MM.1S (cell line): ENCODE results near the gene PRSS16.

Experiments used
- DNase-seq: peaks from one replicate; pipeline ENCODE4 v3.0.0-alpha.2; 2015
- H2AFZ ChIP-seq: fragments of 300-600 bp; sonication (generic); 2 replicates; pipeline ENCODE4 v1.6.0; 2016; ENCODE audit warnings: antibody characterized with exemption, low read length
- H3F3A ChIP-seq: fragments of 300-600 bp; sonication (generic); 2 replicates; pipeline ENCODE4 v1.6.1; 2016; ENCODE audit warnings: mild to moderate bottlenecking, antibody characterized with exemption, low read length, moderate library complexity, mixed read lengths; ENCODE audit not compliant: insufficient read depth
- H3K27ac ChIP-seq: fragments of 300-600 bp; sonication (generic); 2 replicates; pipeline ENCODE4 v1.5.1; 2016; ENCODE audit warnings: mild to moderate bottlenecking, low read length
- H3K27me3 ChIP-seq: fragments of 300-600 bp; sonication (generic); replicated peaks from 2 replicates; pipeline ENCODE4 v1.6.0; 2016; ENCODE audit warnings: low read length; ENCODE audit not compliant: insufficient read depth
- H3K36me3 ChIP-seq: fragments of 300-600 bp; sonication (generic); replicated peaks from 2 replicates; pipeline ENCODE4 v1.6.1; 2016; ENCODE audit warnings: mild to moderate bottlenecking, low read length, mixed read lengths; ENCODE audit not compliant: insufficient read depth
- H3K4me1 ChIP-seq: fragments of 300-600 bp; sonication (generic); 2 replicates; pipeline ENCODE4 v1.6.1; 2016; ENCODE audit warnings: low read length, mixed read lengths
- H3K4me2 ChIP-seq: fragments of 300-600 bp; sonication (generic); 2 replicates; pipeline ENCODE4 v1.6.0; 2016; ENCODE audit warnings: low read depth, low read length
- H3K4me3 ChIP-seq: fragments of 300-600 bp; sonication (generic); 2 replicates; pipeline ENCODE4 v1.5.1; 2016; ENCODE audit warnings: low read length, mixed read lengths
- H3K79me2 ChIP-seq: fragments of 300-600 bp; sonication (generic); 2 replicates; pipeline ENCODE4 v1.6.1; 2016; ENCODE audit warnings: mixed run types, low read length, mixed read lengths
- H3K9ac ChIP-seq: fragments of 300-600 bp; sonication (generic); 2 replicates; pipeline ENCODE4 v1.6.1; 2016; ENCODE audit warnings: low read length, mixed read lengths
- H3K9me2 ChIP-seq: fragments of 300-600 bp; sonication (generic); replicated peaks from 2 replicates; pipeline ENCODE4 v1.6.1; 2016; ENCODE audit warnings: mild to moderate bottlenecking, low read length, mixed read lengths; ENCODE audit not compliant: insufficient read depth
- H3K9me3 ChIP-seq: fragments of 300-600 bp; sonication (generic); replicated peaks from 2 replicates; pipeline ENCODE4 v1.6.1; 2016; ENCODE audit warnings: mild to moderate bottlenecking, low read length, mixed read lengths; ENCODE audit not compliant: insufficient read depth
- H4K20me1 ChIP-seq: fragments of 300-600 bp; sonication (generic); 2 replicates; pipeline ENCODE4 v1.6.1; 2016; ENCODE audit warnings: mild to moderate bottlenecking, low read length, moderate library complexity, mixed read lengths; ENCODE audit not compliant: insufficient read depth
- EZH2 ChIP-seq: fragments of 300-600 bp; sonication (generic); optimal IDR thresholded peaks from 2 replicates; pipeline ENCODE3; 2017; ENCODE audit warnings: low read depth, mild to moderate bottlenecking, antibody characterized with exemption, low read length, mixed read lengths
- EZH2phosphoT487 ChIP-seq: fragments of 300-600 bp; sonication (generic); IDR thresholded peaks from 2 replicates; pipeline ENCODE4 v1.6.1; 2018; ENCODE audit warnings: antibody characterized with exemption, low read length
- TF ChIP-seq, protein P1 (sequence below): fragments of 300-600 bp; sonication (generic); IDR thresholded peaks from 2 replicates; pipeline ENCODE4 v1.5.1; 2016; ENCODE audit warnings: antibody characterized with exemption, low read length, mixed read lengths

The PRSS16 gene

DNA sequence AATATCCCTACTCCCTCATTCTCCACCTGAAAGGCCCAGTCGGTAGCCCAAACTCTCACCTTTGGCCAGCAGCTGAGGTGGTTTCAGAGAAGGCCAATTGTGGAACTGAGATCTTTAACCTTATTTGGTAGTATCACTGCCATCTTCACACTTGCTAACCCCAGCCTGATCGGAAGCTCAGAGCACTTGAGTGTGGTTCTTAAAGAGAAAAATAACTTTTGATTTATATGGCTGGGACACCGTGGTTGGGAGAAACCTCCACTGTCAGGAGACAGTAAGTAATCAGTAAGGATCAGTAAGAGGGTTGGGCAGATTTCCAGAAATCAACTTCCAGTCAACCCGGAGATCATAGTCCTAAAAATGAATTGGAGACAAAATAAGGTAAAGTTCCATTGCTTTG is 22.8 kb upstream of the PRSS16 start:
- TF ChIP-seq EZH2, result no peak
- TF ChIP-seq EZH2phosphoT487, result no peak
- Histone ChIP-seq H3F3A (no peaks in the 10 kb centered on the region), H3K9me3 (no peaks in the 10 kb centered on the region), H3K36me3 (no peaks in the 10 kb centered on the region), H3K9me2 (no peaks in the 10 kb centered on the region), H3K27ac (no peak overlapping the region), H3K27me3 (no peaks in the 10 kb centered on the region), H3K4me1 (no peaks in the 10 kb centered on the region), H3K4me3 (no peak overlapping the region), H2AFZ (0 out of 2 replicates have a peak overlapping the region, but pooled peaks have one; percentile 37), H3K9ac (no peak overlapping the region), H3K79me2 (no peaks in the 10 kb centered on the region), H4K20me1 (no peaks in the 10 kb centered on the region), H3K4me2 (no peak overlapping the region)
- no peak for DNase-seq

DNA sequence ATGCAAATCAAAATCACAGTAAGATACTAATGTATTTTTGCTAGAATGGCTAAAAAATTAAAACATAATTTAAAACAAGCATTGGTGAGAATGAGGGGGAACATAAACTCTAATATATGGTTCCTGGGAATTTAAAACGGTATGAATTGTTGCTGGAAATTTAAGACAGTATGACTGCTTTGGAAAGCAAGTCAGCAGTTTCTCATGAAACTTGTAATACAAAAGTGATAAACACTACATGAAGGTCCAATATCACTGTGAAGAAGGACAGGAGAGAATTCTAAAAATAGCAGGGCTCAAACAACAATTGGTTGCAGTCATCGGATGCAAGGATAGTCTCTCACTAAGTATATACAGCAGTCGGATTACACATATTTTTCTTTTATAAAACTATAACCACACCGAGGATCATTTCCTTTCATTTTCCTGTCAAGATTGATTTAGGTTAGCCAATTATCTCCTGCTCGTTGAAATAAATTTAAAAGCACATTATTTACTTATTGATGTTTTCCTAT is 18.5 kb upstream of the PRSS16 start:
- no peaks in the 10 kb centered on the region for H3K9me2 ChIP-seq
- H3K4me3 ChIP-seq, result no peak overlapping the region
- H3K27me3 ChIP-seq, result 0 out of 2 replicates have a peak, but pooled peaks cover 4% of the 10 kb centered on the region
- no peaks in the 10 kb centered on the region for H3K4me1 ChIP-seq
- no peaks in the 10 kb centered on the region for H3K79me2 ChIP-seq
- DNase-seq, result no peak
- H3K4me2 ChIP-seq, result no peak overlapping the region
- H3K27ac ChIP-seq, result no peak overlapping the region
- no peak overlapping the region for H3K9ac ChIP-seq
- TF ChIP-seq EZH2, result no peak
- TF ChIP-seq, protein P1, sequence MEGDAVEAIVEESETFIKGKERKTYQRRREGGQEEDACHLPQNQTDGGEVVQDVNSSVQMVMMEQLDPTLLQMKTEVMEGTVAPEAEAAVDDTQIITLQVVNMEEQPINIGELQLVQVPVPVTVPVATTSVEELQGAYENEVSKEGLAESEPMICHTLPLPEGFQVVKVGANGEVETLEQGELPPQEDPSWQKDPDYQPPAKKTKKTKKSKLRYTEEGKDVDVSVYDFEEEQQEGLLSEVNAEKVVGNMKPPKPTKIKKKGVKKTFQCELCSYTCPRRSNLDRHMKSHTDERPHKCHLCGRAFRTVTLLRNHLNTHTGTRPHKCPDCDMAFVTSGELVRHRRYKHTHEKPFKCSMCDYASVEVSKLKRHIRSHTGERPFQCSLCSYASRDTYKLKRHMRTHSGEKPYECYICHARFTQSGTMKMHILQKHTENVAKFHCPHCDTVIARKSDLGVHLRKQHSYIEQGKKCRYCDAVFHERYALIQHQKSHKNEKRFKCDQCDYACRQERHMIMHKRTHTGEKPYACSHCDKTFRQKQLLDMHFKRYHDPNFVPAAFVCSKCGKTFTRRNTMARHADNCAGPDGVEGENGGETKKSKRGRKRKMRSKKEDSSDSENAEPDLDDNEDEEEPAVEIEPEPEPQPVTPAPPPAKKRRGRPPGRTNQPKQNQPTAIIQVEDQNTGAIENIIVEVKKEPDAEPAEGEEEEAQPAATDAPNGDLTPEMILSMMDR, result no peak
- no peak for TF ChIP-seq EZH2phosphoT487
- no peak overlapping the region for H2AFZ ChIP-seq
- no peaks in the 10 kb centered on the region for H3K9me3 ChIP-seq
- no peaks in the 10 kb centered on the region for H3F3A ChIP-seq
- no peaks in the 10 kb centered on the region for H4K20me1 ChIP-seq
- no peaks in the 10 kb centered on the region for H3K36me3 ChIP-seq

DNA sequence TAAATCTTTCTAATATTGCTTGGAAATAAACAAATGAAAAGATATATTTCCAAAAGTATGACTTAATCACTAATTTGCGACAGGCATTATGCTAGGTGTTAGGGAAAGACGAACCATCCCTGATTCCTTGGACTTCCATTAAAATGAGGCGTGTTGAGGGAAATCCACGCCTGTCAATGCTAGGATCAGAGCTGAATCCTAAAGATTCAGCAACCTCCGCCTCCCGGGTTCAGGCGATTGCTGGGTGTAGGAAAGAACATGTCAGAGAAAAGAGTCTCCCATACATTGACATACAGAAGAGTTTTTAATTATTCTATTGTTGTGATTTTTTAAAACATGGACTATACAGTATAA is 16.8 kb upstream of the PRSS16 start:
- no peaks in the 10 kb centered on the region for H3K4me1 ChIP-seq
- no peak overlapping the region for H3K27ac ChIP-seq
- no peaks in the 10 kb centered on the region for H3K9me2 ChIP-seq
- TF ChIP-seq EZH2 (no peak), EZH2phosphoT487 (no peak)
- TF ChIP-seq, protein P1, result no peak
- no peak overlapping the region for H3K9ac ChIP-seq
- no peaks in the 10 kb centered on the region for H3F3A ChIP-seq
- DNase-seq, result no peak
- H3K79me2 ChIP-seq, result no peaks in the 10 kb centered on the region
- no peaks in the 10 kb centered on the region for H4K20me1 ChIP-seq
- H3K36me3 ChIP-seq, result no peaks in the 10 kb centered on the region
- H2AFZ ChIP-seq, result no peak overlapping the region
- no peak overlapping the region for H3K4me3 ChIP-seq
- peaks cover 10% of the 10 kb centered on the region for H3K27me3 ChIP-seq
- H3K9me3 ChIP-seq, result no peaks in the 10 kb centered on the region
- no peak overlapping the region for H3K4me2 ChIP-seq

DNA sequence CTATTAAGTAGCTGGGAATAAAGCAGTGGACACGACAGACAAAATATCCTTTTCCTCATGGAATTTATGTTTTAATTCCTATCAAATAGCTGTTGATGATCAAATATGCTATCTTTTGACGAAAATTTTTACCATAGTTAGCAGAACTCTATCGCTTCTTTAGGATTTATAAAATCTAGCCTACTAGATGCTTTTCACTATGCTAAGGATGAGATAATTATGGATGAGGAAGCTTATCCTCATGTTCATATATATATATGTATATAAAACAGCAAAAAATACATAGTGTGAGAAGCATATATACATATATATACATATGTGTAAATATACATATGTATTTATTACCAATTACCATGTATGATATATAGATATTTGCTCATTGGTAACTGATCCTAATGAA is 12.9 kb upstream of the PRSS16 start:
- no peak for DNase-seq
- H3K9me2 ChIP-seq, result no peaks in the 10 kb centered on the region
- no peak overlapping the region for H3K4me2 ChIP-seq
- no peak overlapping the region for H3K27ac ChIP-seq
- no peak overlapping the region for H2AFZ ChIP-seq
- no peaks in the 10 kb centered on the region for H3K36me3 ChIP-seq
- H3K4me3 ChIP-seq, result no peak overlapping the region
- H4K20me1 ChIP-seq, result no peaks in the 10 kb centered on the region
- no peaks in the 10 kb centered on the region for H3K79me2 ChIP-seq
- TF ChIP-seq, protein P1, result no peak
- TF ChIP-seq EZH2phosphoT487 (no peak), EZH2 (no peak)
- H3K4me1 ChIP-seq, result no peaks in the 10 kb centered on the region
- no peaks in the 10 kb centered on the region for H3F3A ChIP-seq
- no peaks in the 10 kb centered on the region for H3K9me3 ChIP-seq
- peaks cover 21% of the 10 kb centered on the region for H3K27me3 ChIP-seq
- no peak overlapping the region for H3K9ac ChIP-seq
